GM11168 (cell line): ENCODE measurements around the gene CFAP52.
"Not testable (repeated sequence)": the region's sequence is repeated elsewhere in the genome, so short reads cannot be mapped to it uniquely, and the experiment has no call there.

Source experiments
- in situ Hi-C: fragments of 300-500 bp; cut with MboI; formaldehyde crosslinking; loops from one replicate; pipeline ENCODE4 v1.12.0; 2022; ENCODE audit warnings: low sequenced_read_pairs; ENCODE audit not compliant: unreplicated experiment

The CFAP52 gene

GRCh38 chr17:9576521-9577372 lies at the start of gene CFAP52:
TSS of gene CFAP52 (plus strand) at chr17:9576642. CDS start at chr17:9576696, 54 bp downstream.
- in situ Hi-C loops = no loop called here

- in situ Hi-C loops = loop anchor here (25.0 kb wide), 1 partner anchor 515 kb away; the partner anchor contains the start of gene NTN1
These were observed 48.7 kb upstream of the CFAP52 start for GRCh38 chr17:9527788-9528187.

- in situ Hi-C loops = loop anchor here (25.0 kb wide), 1 partner anchor 517 kb away; the partner anchor contains the start of gene NTN1
These were observed 47.3 kb upstream of the CFAP52 start for GRCh38 chr17:9529033-9529700.

GRCh38 chr17:9531034-9531433 lies 45.4 kb upstream of the CFAP52 start:
- in situ Hi-C loops = loop anchor here (25.0 kb wide), 1 partner anchor 519 kb away; the partner anchor contains the start of gene NTN1

- in situ Hi-C loops = loop anchor here (25.0 kb wide), 1 partner anchor 520 kb away; the partner anchor contains the start of gene NTN1
These were observed 43.7 kb upstream of the CFAP52 start for GRCh38 chr17:9532715-9533114.

GRCh38 chr17:9533441-9533840 lies 43.0 kb upstream of the CFAP52 start:
- in situ Hi-C loops = loop anchor here (25.0 kb wide), 1 partner anchor 521 kb away; the partner anchor contains the start of gene NTN1

GRCh38 chr17:9536061-9536460 lies 40.4 kb upstream of the CFAP52 start:
- in situ Hi-C loops = loop anchor here (25.0 kb wide), 1 partner anchor 524 kb away; the partner anchor contains the start of gene NTN1

GRCh38 chr17:9537177-9537776 lies 39.2 kb upstream of the CFAP52 start:
- in situ Hi-C loops = loop anchor here (25.0 kb wide), 1 partner anchor 525 kb away; the partner anchor contains the start of gene NTN1

- in situ Hi-C loops = loop anchor here (25.0 kb wide), 1 partner anchor 526 kb away; the partner anchor contains the start of gene NTN1
These were observed 37.8 kb upstream of the CFAP52 start for GRCh38 chr17:9538626-9539025.

GRCh38 chr17:9541718-9542117 lies 34.7 kb upstream of the CFAP52 start:
- in situ Hi-C loops = loop anchor here (25.0 kb wide), 1 partner anchor 529 kb away; the partner anchor contains the start of gene NTN1

- in situ Hi-C loops = loop anchor here (25.0 kb wide), 1 partner anchor 532 kb away; the partner anchor contains the start of gene NTN1
These were observed 32.2 kb upstream of the CFAP52 start for GRCh38 chr17:9544221-9544620.

GRCh38 chr17:9549215-9549614 lies 27.2 kb upstream of the CFAP52 start:
- in situ Hi-C loops = loop anchor here (25.0 kb wide), 1 partner anchor 537 kb away; the partner anchor contains the start of gene NTN1

GRCh38 chr17:9553181-9553580 lies 23.3 kb upstream of the CFAP52 start:
- in situ Hi-C loops = no loop called here

GRCh38 chr17:9553596-9553995 lies 22.8 kb upstream of the CFAP52 start:
- in situ Hi-C loops = no loop called here

GRCh38 chr17:9554715-9555114 lies 21.7 kb upstream of the CFAP52 start:
- in situ Hi-C loops = not testable (repeated sequence)

GRCh38 chr17:9557161-9557755 lies 19.2 kb upstream of the CFAP52 start:
- in situ Hi-C loops = no loop called here

GRCh38 chr17:9557857-9558256 lies 18.6 kb upstream of the CFAP52 start:
- in situ Hi-C loops = no loop called here

GRCh38 chr17:9564104-9564503 lies 12.3 kb upstream of the CFAP52 start:
- in situ Hi-C loops = no loop called here

- in situ Hi-C loops = no loop called here
These were observed 10.4 kb upstream of the CFAP52 start for GRCh38 chr17:9566067-9566466.

- in situ Hi-C loops = not testable (repeated sequence)
These were observed 9.7 kb upstream of the CFAP52 start for GRCh38 chr17:9566739-9567138.
